K562 (cell line): ENCODE measurements around the gene ZCCHC14. TPM values are rescaled to one million over a fixed set of nuclear protein-coding genes. Genes with fewer than 3 reads are reported as not detected.

ENCODE experiments used
- ATAC-seq: fragments of 200-7000 bp; cut with Tn5 transposase; 3 replicates; pipeline ENCODE4 v1.9.1; 2020; ENCODE audit warnings: moderate library complexity
- BruUV-seq: library from RNA; stranded (reverse); fragments of 400-500 nt; replicated peaks from 2 replicates; lab custom pipeline; 2021; lab: Mats Ljungman, UMichigan
- CTCF ChIA-PET: fragments of 300-600 bp; formaldehyde crosslinking; extraction: SDS; loops from one replicate; lab custom pipeline; 2021; ENCODE audit warnings: low intra/inter-chr PET ratio; lab: Yijun Ruan, JAX
- POLR2A ChIA-PET: fragments of 300-600, 350-650 bp; sonication (Branson Sonifier 250); formaldehyde crosslinking; extraction: SDS; loops from one replicate; lab custom pipeline; 2021; ENCODE audit warnings: antibody characterized with exemption, inconsistent platforms; lab: Yijun Ruan, JAX
- DNase-seq, 4 experiments: peaks; one replicate each; pipeline versions ENCODE4 v3.0.0 to v3.0.0-alpha.2; 2011 to 2018; ENCODE audit warnings: low spot score in 3 of 4, mixed read lengths in 3 of 4; ENCODE audit errors: extremely low read depth in 1 of 4
- FAIRE-seq: peaks from 2 replicates; lab custom pipeline; 2011; peaks lifted over from hg19 to GRCh38; lab: Jason Lieb, UNC
- H2AFZ ChIP-seq: 2 replicates; pipeline ENCODE4 v1.6.0; 2011; ENCODE audit warnings: low read depth, low read length, control low read depth, inconsistent platforms
- H3K27ac ChIP-seq: fragments of 200-600 bp; 3 replicates; pipeline ENCODE4 v1.8.0; 2011; ENCODE audit warnings: low read depth, mild to moderate bottlenecking, control low read depth, inconsistent platforms, low read length, moderate library complexity, mixed read lengths; ENCODE audit errors: extremely low read depth
- H3K27me3 ChIP-seq, 2 experiments: fragments of 300-600 bp in 1 of 2; 2 replicates in 1 of 2; 3 replicates in 1 of 2; pipeline versions ENCODE4 v1.6.0 to v1.8.0; 2011; ENCODE audit warnings: inconsistent platforms in 2 of 2, low read length in 2 of 2, mild to moderate bottlenecking in 1 of 2, mixed read lengths in 1 of 2, moderate library complexity in 1 of 2; ENCODE audit not compliant: control insufficient read depth in 2 of 2, insufficient read depth in 2 of 2
- H3K36me3 ChIP-seq: fragments of 300-600 bp; 3 replicates; pipeline ENCODE4 v1.8.0; 2011; ENCODE audit warnings: mild to moderate bottlenecking, low read length, inconsistent platforms; ENCODE audit not compliant: control insufficient read depth, insufficient read depth
- H3K4me1 ChIP-seq, 2 experiments: fragments of 200-600 bp in 1 of 2; replicated peaks in 1 of 2; 2 replicates in 1 of 2; 3 replicates in 1 of 2; pipeline versions ENCODE4 v1.5.1 to v1.8.0; 2011; ENCODE audit warnings: inconsistent platforms in 2 of 2, low read length in 2 of 2, mild to moderate bottlenecking in 1 of 2, mixed read lengths in 1 of 2, moderate library complexity in 1 of 2; ENCODE audit not compliant: control insufficient read depth in 2 of 2, insufficient read depth in 2 of 2
- H3K4me2 ChIP-seq: 2 replicates; pipeline ENCODE4 v1.6.1; 2011; ENCODE audit warnings: low read length, control low read depth, inconsistent platforms, mixed read lengths; ENCODE audit not compliant: insufficient read depth
- H3K4me3 ChIP-seq: fragments of 200-600 bp; sonication (generic), shearing (Covaris generic); 2 replicates; pipeline ENCODE4 v1.5.1; 2016; ENCODE audit warnings: control low read depth, inconsistent platforms
- H3K79me2 ChIP-seq: fragments of 200-600 bp; 3 replicates; pipeline ENCODE4 v1.8.0; 2011; ENCODE audit warnings: low read length, inconsistent platforms; ENCODE audit not compliant: control insufficient read depth, insufficient read depth
- H3K9ac ChIP-seq, 2 experiments: 2 replicates each; pipeline versions ENCODE4 v1.6.0 to v1.6.1; 2011; ENCODE audit warnings: low read depth in 2 of 2, low read length in 2 of 2, control low read depth in 1 of 2, inconsistent platforms in 1 of 2, mild to moderate bottlenecking in 1 of 2, mixed read lengths in 1 of 2; ENCODE audit not compliant: insufficient read depth in 1 of 2
- H3K9me1 ChIP-seq: one replicate; pipeline ENCODE4 v1.6.0; 2011; ENCODE audit warnings: inconsistent platforms, mild to moderate bottlenecking, low read length, moderate library complexity; ENCODE audit not compliant: control insufficient read depth, insufficient read depth
- H3K9me3 ChIP-seq: replicated peaks from 2 replicates; pipeline ENCODE4 v1.5.1; 2011; ENCODE audit warnings: low read depth, low read length, inconsistent platforms; ENCODE audit not compliant: control insufficient read depth, insufficient read depth
- H4K20me1 ChIP-seq: replicated peaks from 2 replicates; pipeline ENCODE4 v1.6.1; 2011; ENCODE audit warnings: low read length, inconsistent platforms, mixed read lengths; ENCODE audit not compliant: control insufficient read depth, insufficient read depth
- CBFB ChIP-seq: sonication (generic); formaldehyde crosslinking; IDR thresholded peaks from 2 replicates; pipeline ENCODE4 v1.4.0; 2020; ENCODE audit warnings: mild to moderate bottlenecking, missing genetic modification reagents
- E2F3 ChIP-seq: fragments of 250-450 bp; sonication (Bioruptor Pico); IDR thresholded peaks from 2 replicates; pipeline ENCODE4 v1.4.0; 2020; ENCODE audit warnings: mild to moderate bottlenecking
- FOXJ2 ChIP-seq: fragments of 200-800 bp; sonication (Bioruptor generic); IDR thresholded peaks from 2 replicates; pipeline ENCODE4 v1.6.1; 2016; ENCODE audit warnings: missing genetic modification characterization, missing compliant biosample characterization
- MED1 ChIP-seq: sonication (generic); formaldehyde crosslinking; IDR thresholded peaks from 2 replicates; pipeline ENCODE4 v1.8.1; 2023; ENCODE audit warnings: missing genetic modification reagents, borderline replicate concordance
- NFE2 ChIP-seq: IDR thresholded peaks from 2 replicates; pipeline ENCODE4 v1.6.1; 2014; ENCODE audit warnings: antibody characterized with exemption, low read depth
- TAF1 ChIP-seq: IDR thresholded peaks from 2 replicates; pipeline ENCODE4 v1.6.1; 2011; ENCODE audit warnings: mild to moderate bottlenecking, low read length, moderate library complexity; ENCODE audit not compliant: insufficient read depth, control insufficient read depth, severe bottlenecking; ENCODE audit errors: extremely low read depth
- TRIM25 ChIP-seq: fragments of 450-650 bp; IDR thresholded peaks from 2 replicates; pipeline ENCODE4 v1.7.0; 2016; ENCODE audit warnings: borderline replicate concordance
- ZNF282 ChIP-seq: sonication (generic); formaldehyde crosslinking; IDR thresholded peaks from 2 replicates; pipeline ENCODE4 v1.8.1; 2023; ENCODE audit warnings: missing genetic modification reagents
- ZNF395 ChIP-seq: fragments of 200-800 bp; sonication (Bioruptor generic); IDR thresholded peaks from 2 replicates; pipeline ENCODE4 v1.6.1; 2017; ENCODE audit warnings: missing genetic modification characterization, missing compliant biosample characterization
- ZNF79 ChIP-seq: fragments of 250-450 bp; sonication (Bioruptor Pico); IDR thresholded peaks from 2 replicates; pipeline ENCODE4 v1.4.0; 2020; ENCODE audit warnings: low read depth, mild to moderate bottlenecking, moderate library complexity
- WGBS: fragments of 100-300 bp; shearing (Covaris generic); methylation state at CpG from one replicate; pipeline ENCODE4 v1.1.6; 2016; ENCODE audit warnings: low coverage, mixed read lengths; ENCODE audit not compliant: insufficient coverage; ENCODE audit errors: missing lambda C conversion rate; 5-methylcytosine and 5-hydroxymethylcytosine counted together
- in situ Hi-C: fragments of 300-500 bp; cut with MboI; formaldehyde crosslinking; loops from 4 replicates; pipeline ENCODE4 v1.15.0; 2018; ENCODE audit warnings: inconsistent platforms, mixed read lengths
- intact Hi-C: fragments of 100-400 bp; cut with micrococcal nuclease; formaldehyde crosslinking; loops from 2 replicates; pipeline ENCODE4 v1.14.2; 2022
- polyA plus RNA-seq, 8 experiments: library from polyadenylated mRNA; depleted of rRNA in 4 of 8; stranded (reverse) in 5 of 8; unstranded in 3 of 8; fragments of >200 nt; fragmentation: Nextera tagmentation in 2 of 8; fragmentation: Illumina TruSeq in 1 of 8; extraction: Ambion mirVana in 2 of 8; extraction: Trizol in 1 of 8; gene quantifications; 2 replicates each; pipeline versions ENCODE4 v1.2.1 to v1.2.3, GENCODE V29; 2011 to 2014; ENCODE audit warnings: inconsistent platforms in 1 of 8, missing spikeins in 1 of 8
- total RNA-seq, 7 experiments: library from RNA; depleted of rRNA in 6 of 7; stranded (reverse); fragments of >200 nt in 6 of 7; fragmentation: Illumina TruSeq in 2 of 7; extraction: Trizol in 2 of 7; gene quantifications; 2 replicates each; pipeline versions ENCODE4 v1.2.1 to v1.2.3, GENCODE V29; 2011 to 2021; ENCODE audit warnings: low replicate concordance in 1 of 7

Gene ZCCHC14
- total and polyA plus RNA-seq, 9 of the 15 experiments (the other 6 are each of a cell fraction or from before 2014, with no cell fraction given), result 1.5 to 12.4 (median 2.9) TPM

GRCh38 chr16:87371261-87371866 lies 121.5 kb downstream of the ZCCHC14 start (continued):
- no peak for TF ChIP-seq E2F3 (CRISPR knock-in tag)
- TF ChIP-seq TRIM25, result no peak
- TF ChIP-seq ZNF79 (CRISPR knock-in tag), result no peak
- TF ChIP-seq NFE2, result no peak
- no peak for TF ChIP-seq FOXJ2 (tag)
- TF ChIP-seq TAF1, result no peak

GRCh38 chr16:87369796-87370719 lies 122.8 kb downstream of the ZCCHC14 start:
- TF ChIP-seq ZNF282 (CRISPR knock-in tag), result no peak
- TF ChIP-seq MED1 (CRISPR knock-in tag), result no peak
- no peak for TF ChIP-seq ZNF395 (CRISPR knock-in tag)
- no peak for TF ChIP-seq CBFB (CRISPR knock-in tag)
- peaks cover 14% of the 10 kb centered on the region; the same call in 1 of the 2 replicates for H4K20me1 ChIP-seq
- in situ Hi-C loops, result no loop called here
- no peak overlapping the region for H3K4me2 ChIP-seq
- BruUV-seq, result no TSS peak
- DNase-seq, result no peak
- intact Hi-C loops, result no loop called here
- ChIA-PET POLR2A (interaction anchor here (1.1 to 1.6 kb wide), 2 partner anchors 11 to 18 kb away, joined by 4 read pairs; no protein-coding TSS in a partner anchor), CTCF (no interaction called here)
- no peaks in the 10 kb centered on the region for H3K27me3 ChIP-seq
- peaks cover 1 to 14% of the 10 kb centered on the region in 2 experiments; a peak in 2 of 5 replicates for H3K4me1 ChIP-seq
- H3K9ac ChIP-seq, result peak overlapping the region in 1 of 2 experiments; percentile 48; a peak in 1 of 4 replicates
- ATAC-seq, result no peak
- no peaks in the 10 kb centered on the region for H3K9me1 ChIP-seq
- WGBS, result 85% methylated on average over 12 of the region's 16 CpGs
- peaks cover 24% of the 10 kb centered on the region; the same call in 2 of the 3 replicates for H3K36me3 ChIP-seq
- no peak for FAIRE-seq
- H3K4me3 ChIP-seq, result no peak overlapping the region
- H3K9me3 ChIP-seq, result no peaks in the 10 kb centered on the region
- no peak overlapping the region for H3K27ac ChIP-seq
- peaks cover 81% of the 10 kb centered on the region for H3K79me2 ChIP-seq
- H2AFZ ChIP-seq, result no peak overlapping the region
